HCT116 (cell line): ENCODE measurements around the gene DNAJC18. TPM values are rescaled to one million over a fixed set of nuclear protein-coding genes. Genes with fewer than 3 reads are reported as not detected.

Experiments
- ATAC-seq: fragments of 200-7000 bp; cut with Tn5 transposase; 2 replicates; pipeline ENCODE4 v1.9.1; 2020; ENCODE audit warnings: mild to moderate bottlenecking, moderate library complexity
- BruUV-seq: library from RNA; stranded (reverse); fragments of 400-500 nt; replicated peaks from 2 replicates; lab custom pipeline; 2021; lab: Mats Ljungman, UMichigan
- CTCF ChIA-PET: fragments of 300-600 bp; sonication (Branson Sonifier 250); formaldehyde crosslinking; loops from one replicate; lab custom pipeline; 2021; ENCODE audit warnings: antibody characterized with exemption; lab: Charles Lee
- POLR2A ChIA-PET: fragments of 300-600, 350-600 bp; sonication (Branson Sonifier 250); formaldehyde crosslinking; loops from one replicate; lab custom pipeline; 2021; ENCODE audit warnings: antibody characterized with exemption; lab: Charles Lee
- RAD21 ChIA-PET, 2 experiments: fragments of 300-600 bp; sonication (Branson Sonifier 250); formaldehyde crosslinking; loops; one replicate each; lab custom pipeline; 2023; ENCODE audit warnings: low total read pairs in 2 of 2; ENCODE audit not compliant: uncharacterized antibody in 2 of 2, unreplicated experiment in 2 of 2, low non-redundant PET in 1 of 2; lab: Charles Lee
- DNase-seq: peaks from one replicate; pipeline ENCODE4 v3.0.0-alpha.2; 2010; ENCODE audit warnings: low read depth, low spot score
- H2AFZ ChIP-seq: fragments of 200-600 bp; shearing (Covaris generic), sonication (generic); 2 replicates; pipeline ENCODE4 v1.6.1; 2017; ENCODE audit warnings: low read depth, mixed run types, mixed read lengths, antibody characterized with exemption, low read length; ENCODE audit not compliant: poor library complexity, severe bottlenecking
- H3K27ac ChIP-seq: 2 replicates; pipeline ENCODE4 v1.5.1; 2012; ENCODE audit warnings: low read depth, low read length
- H3K27me3 ChIP-seq: fragments of 200-600 bp; sonication (generic); 2 replicates; pipeline ENCODE4 v1.6.1; 2016; ENCODE audit warnings: mixed run types, low read length, mixed read lengths; ENCODE audit not compliant: insufficient read depth
- H3K36me3 ChIP-seq, 2 experiments: fragments of 200-500 bp in 1 of 2; fragments of 200-600 bp in 1 of 2; sonication (Bioruptor generic) in 1 of 2; sonication (generic) in 1 of 2; 2 replicates each; pipeline versions ENCODE4 v1.5.1 to v1.6.1; 2014 to 2016; ENCODE audit warnings: low read length in 2 of 2, inconsistent platforms in 1 of 2, mixed read lengths in 1 of 2, mixed run types in 1 of 2; ENCODE audit not compliant: insufficient read depth in 2 of 2, control insufficient read depth in 1 of 2
- H3K4me1 ChIP-seq, 2 experiments: fragments of 200-600 bp in 1 of 2; sonication (generic) in 1 of 2; 2 replicates each; pipeline versions ENCODE4 v1.5.1 to v1.6.1; 2012 to 2017; ENCODE audit warnings: low read length in 2 of 2, inconsistent platforms in 1 of 2, mild to moderate bottlenecking in 1 of 2, mixed read lengths in 1 of 2, mixed run types in 1 of 2, moderate library complexity in 1 of 2; ENCODE audit not compliant: insufficient read depth in 2 of 2, control insufficient read depth in 1 of 2
- H3K4me2 ChIP-seq: fragments of 200-600 bp; sonication (generic); 2 replicates; pipeline ENCODE4 v1.6.1; 2017; ENCODE audit warnings: mixed run types, low read length, mixed read lengths
- H3K4me3 ChIP-seq, 2 experiments: fragments of 200-600 bp in 1 of 2; sonication (generic) in 1 of 2; replicated peaks in 1 of 2; 2 replicates each; pipeline ENCODE4 v1.5.1; 2011 to 2016; ENCODE audit warnings: low read length in 2 of 2, control low read depth in 1 of 2, low read depth in 1 of 2, mild to moderate bottlenecking in 1 of 2, mixed read lengths in 1 of 2, mixed run types in 1 of 2
- H3K79me2 ChIP-seq: fragments of 200-600 bp; sonication (generic); 2 replicates; pipeline ENCODE4 v1.6.1; 2017; ENCODE audit warnings: mild to moderate bottlenecking, mixed run types, low read length, moderate library complexity, mixed read lengths; ENCODE audit not compliant: insufficient read depth
- H3K9ac ChIP-seq: fragments of 200-600 bp; sonication (generic); 2 replicates; pipeline ENCODE4 v1.6.1; 2016; ENCODE audit warnings: low read length, mixed read lengths
- H3K9me2 ChIP-seq: fragments of 200-600 bp; sonication (generic), shearing (Covaris generic); 2 replicates; pipeline ENCODE4 v1.6.1; 2017; ENCODE audit warnings: mixed run types, mild to moderate bottlenecking, moderate library complexity; ENCODE audit not compliant: insufficient read depth
- H3K9me3 ChIP-seq, 2 experiments: fragments of 200-500 bp in 1 of 2; fragments of 200-600 bp in 1 of 2; sonication (Bioruptor generic) in 1 of 2; sonication (generic) in 1 of 2; 2 replicates each; pipeline ENCODE4 v1.6.1; 2014 to 2017; ENCODE audit warnings: low read length in 2 of 2, mixed read lengths in 2 of 2, inconsistent platforms in 1 of 2, low read depth in 1 of 2, mild to moderate bottlenecking in 1 of 2, mixed run types in 1 of 2, moderate library complexity in 1 of 2; ENCODE audit not compliant: control insufficient read depth in 1 of 2, insufficient read depth in 1 of 2
- H4K20me1 ChIP-seq: fragments of 200-600 bp; sonication (generic), shearing (Covaris generic); 2 replicates; pipeline ENCODE4 v1.6.1; 2017; ENCODE audit warnings: mixed run types, mild to moderate bottlenecking, moderate library complexity; ENCODE audit not compliant: insufficient read depth
- EGR1 ChIP-seq: IDR thresholded peaks from 2 replicates; pipeline ENCODE4 v1.6.1; 2012; ENCODE audit warnings: low read depth
- ELF1 ChIP-seq: IDR thresholded peaks from 2 replicates; pipeline ENCODE4 v1.6.1; 2012; ENCODE audit warnings: low read depth, borderline replicate concordance
- EZH2phosphoT487 ChIP-seq: fragments of 200-600 bp; IDR thresholded peaks from 2 replicates; pipeline ENCODE4 v1.6.1; 2018; ENCODE audit warnings: antibody characterized with exemption, borderline replicate concordance
- FOSL1 ChIP-seq: IDR thresholded peaks from 2 replicates; pipeline ENCODE4 v1.6.1; 2012; ENCODE audit warnings: low read depth
- POLR2A ChIP-seq: IDR thresholded peaks from 2 replicates; pipeline ENCODE4 v1.7.0; 2011; ENCODE audit warnings: borderline replicate concordance; ENCODE audit not compliant: insufficient read depth, insufficient read length; ENCODE audit errors: extremely low read depth
- POLR2AphosphoS5 ChIP-seq: IDR thresholded peaks from 2 replicates; pipeline ENCODE4 v1.6.1; 2011; ENCODE audit warnings: mild to moderate bottlenecking, low read depth, low read length, moderate library complexity
- RAD21 ChIP-seq: IDR thresholded peaks from 2 replicates; pipeline ENCODE4 v1.6.1; 2012; ENCODE audit warnings: low read depth, mild to moderate bottlenecking
- REST ChIP-seq: IDR thresholded peaks from 2 replicates; pipeline ENCODE4 v1.6.1; 2012; ENCODE audit warnings: low read depth
- SP1 ChIP-seq: IDR thresholded peaks from 2 replicates; pipeline ENCODE4 v1.6.1; 2012; ENCODE audit warnings: low read depth
- SRF ChIP-seq: IDR thresholded peaks from 2 replicates; pipeline ENCODE4 v1.6.1; 2012; ENCODE audit warnings: low read depth
- TCF7L2 ChIP-seq: IDR thresholded peaks from 2 replicates; pipeline ENCODE4 v1.7.0; 2011; ENCODE audit warnings: borderline replicate concordance, inconsistent platforms; ENCODE audit not compliant: insufficient read depth, insufficient read length; ENCODE audit errors: extremely low read depth
- ZBTB33 ChIP-seq: IDR thresholded peaks from 2 replicates; pipeline ENCODE4 v1.6.1; 2011; ENCODE audit warnings: mild to moderate bottlenecking, low read length, moderate library complexity; ENCODE audit not compliant: insufficient replicate concordance; ENCODE audit errors: extremely low read depth
- ZFX ChIP-seq: fragments of 450-650 bp; IDR thresholded peaks from 2 replicates; pipeline ENCODE4 v1.6.1; 2017
- intact Hi-C: fragments of 100-400 bp; cut with micrococcal nuclease; formaldehyde crosslinking; loops from 2 replicates; pipeline ENCODE4 v1.10.0; 2022
- total RNA-seq: library from RNA; stranded (reverse); gene quantifications from one replicate; pipeline ENCODE4 v1.2.1, GENCODE V29; 2021; ENCODE audit not compliant: unreplicated experiment
- TF ChIP-seq, protein P1 (sequence below), 3 experiments: fragments of 200-600 bp in 1 of 3; sonication (generic) in 1 of 3; IDR thresholded peaks in 2 of 3; conservative IDR thresholded peaks in 1 of 3; 2 replicates each; pipeline ENCODE4 v1.5.1; 2012 to 2017; ENCODE audit warnings: low read depth in 2 of 3, low read length in 2 of 3, antibody characterized with exemption in 1 of 3, borderline replicate concordance in 1 of 3, control low read depth in 1 of 3, mild to moderate bottlenecking in 1 of 3, mixed read lengths in 1 of 3, mixed run types in 1 of 3, moderate library complexity in 1 of 3; ENCODE audit not compliant: insufficient read depth in 1 of 3

The DNAJC18 gene
- total RNA-seq, 1 experiment from 2014 or later, result 5.7 TPM

- no peak overlapping the region for H2AFZ ChIP-seq
- TF ChIP-seq POLR2AphosphoS5 (no peak), ZFX (no peak), ELF1 (no peak), SP1 (no peak), REST (no peak), FOSL1 (no peak), RAD21 (no peak), SRF (no peak), TCF7L2 (no peak), EGR1 (no peak), POLR2A (no peak), EZH2phosphoT487 (no peak), ZBTB33 (no peak)
- TF ChIP-seq, protein P1, sequence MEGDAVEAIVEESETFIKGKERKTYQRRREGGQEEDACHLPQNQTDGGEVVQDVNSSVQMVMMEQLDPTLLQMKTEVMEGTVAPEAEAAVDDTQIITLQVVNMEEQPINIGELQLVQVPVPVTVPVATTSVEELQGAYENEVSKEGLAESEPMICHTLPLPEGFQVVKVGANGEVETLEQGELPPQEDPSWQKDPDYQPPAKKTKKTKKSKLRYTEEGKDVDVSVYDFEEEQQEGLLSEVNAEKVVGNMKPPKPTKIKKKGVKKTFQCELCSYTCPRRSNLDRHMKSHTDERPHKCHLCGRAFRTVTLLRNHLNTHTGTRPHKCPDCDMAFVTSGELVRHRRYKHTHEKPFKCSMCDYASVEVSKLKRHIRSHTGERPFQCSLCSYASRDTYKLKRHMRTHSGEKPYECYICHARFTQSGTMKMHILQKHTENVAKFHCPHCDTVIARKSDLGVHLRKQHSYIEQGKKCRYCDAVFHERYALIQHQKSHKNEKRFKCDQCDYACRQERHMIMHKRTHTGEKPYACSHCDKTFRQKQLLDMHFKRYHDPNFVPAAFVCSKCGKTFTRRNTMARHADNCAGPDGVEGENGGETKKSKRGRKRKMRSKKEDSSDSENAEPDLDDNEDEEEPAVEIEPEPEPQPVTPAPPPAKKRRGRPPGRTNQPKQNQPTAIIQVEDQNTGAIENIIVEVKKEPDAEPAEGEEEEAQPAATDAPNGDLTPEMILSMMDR (IDR thresholded peaks at IDR 0.05 in 2 of 3, conservative IDR thresholded peaks at IDR 0.05 in 1 of 3; ENCODE audit: borderline replicate concordance in 1 of 3, insufficient read depth in 1 of 3, low read depth in 2 of 3, low read length in 2 of 3), result no peak
- no peaks in the 10 kb centered on the region for H3K36me3 ChIP-seq
- H3K9me2 ChIP-seq, result no peaks in the 10 kb centered on the region
- no peak overlapping the region for H3K27ac ChIP-seq
- H3K27me3 ChIP-seq, result no peaks in the 10 kb centered on the region
- RAD21 ChIA-PET, result no interaction called here
- CTCF ChIA-PET, result no interaction called here
- no peak overlapping the region for H3K4me2 ChIP-seq
- ATAC-seq, result no peak
- intact Hi-C loops, result no loop called here
- no TSS peak for BruUV-seq
- H3K9ac ChIP-seq, result no peak overlapping the region
- no peak overlapping the region for H3K4me3 ChIP-seq
- H3K9me3 ChIP-seq, result no peaks in the 10 kb centered on the region
- no peaks in the 10 kb centered on the region for H3K79me2 ChIP-seq
- H3K4me1 ChIP-seq, result peaks cover 0 to 10% of the 10 kb centered on the region in 2 experiments; a peak in 2 of 4 replicates
- H4K20me1 ChIP-seq, result no peaks in the 10 kb centered on the region
- POLR2A ChIA-PET, result no interaction called here
- DNase-seq, result no peak
Measured at GRCh38 chr5:139446956-139447779, 7.8 kb upstream of the DNAJC18 start.
